Psoas muscle (tissue), 8 donors: ENCODE data around the gene SMIM8. TPM values are rescaled to one million over a fixed set of nuclear protein-coding genes. Genes with fewer than 3 reads are reported as not detected.

Experiments
- ATAC-seq, 4 donors: fragments of 200-7000 bp; cut with Tn5 transposase; one replicate each; pipeline ENCODE4 v1.9.1; 2020; ENCODE audit warnings: moderate library complexity in 3 of 4, mild to moderate bottlenecking in 2 of 4
- DNase-seq, 2 donors: peaks; one replicate each; pipeline ENCODE4 v3.0.0-alpha.2; 2020
- H3K27ac ChIP-seq: fragments of 200-600 bp; one replicate; pipeline ENCODE4 v1.8.0; 2022
- H3K27me3 ChIP-seq, 3 donors: fragments of 200-600 bp in 1 of 3; one replicate each; pipeline versions ENCODE4 v1.6.1 to v1.8.0; 2013 to 2022; ENCODE audit warnings: low read length in 2 of 3, mild to moderate bottlenecking in 2 of 3, moderate library complexity in 1 of 3; ENCODE audit not compliant: insufficient read depth in 3 of 3
- H3K36me3 ChIP-seq, 2 donors: fragments of 200-600 bp in 1 of 2; one replicate each; pipeline versions ENCODE4 v1.6.1 to v1.8.0; 2013 to 2022; ENCODE audit warnings: low read depth in 1 of 2, mild to moderate bottlenecking in 1 of 2, moderate library complexity in 1 of 2; ENCODE audit not compliant: insufficient read depth in 1 of 2
- H3K4me1 ChIP-seq: fragments of 200-600 bp; one replicate; pipeline ENCODE4 v1.8.0; 2022
- H3K4me3 ChIP-seq: fragments of 200-600 bp; one replicate; pipeline ENCODE4 v1.8.0; 2022; ENCODE audit warnings: mild to moderate bottlenecking
- H3K9me3 ChIP-seq: fragments of 200-600 bp; one replicate; pipeline ENCODE4 v1.8.0; 2022
- WGBS, 3 donors: extraction: QIAGEN DNeasy Blood & Tissue Kit; methylation state at CpG; one replicate each; pipeline versions ENCODE4 v1.1.6 to v1.1.7; 2013; 5-methylcytosine and 5-hydroxymethylcytosine counted together
- intact Hi-C, 2 donors: fragments of 100-400 bp; cut with DNase I; formaldehyde crosslinking; loops; one replicate each; pipeline versions ENCODE4 v1.11.0 to v1.14.2; 2022
- long read RNA-seq, 2 donors: library from polyadenylated mRNA; unstranded; transcript quantifications; one replicate each; pipeline ENCODE4 v2.0.0, GENCODE V29; 2021
- polyA plus RNA-seq, 3 donors: library from polyadenylated mRNA; stranded (reverse); fragments of 200-250 nt; gene quantifications; one replicate each; pipeline ENCODE4 v1.2.3, GENCODE V29; 2013
- total RNA-seq, 4 donors: library from RNA; stranded (reverse); fragmentation: NEBNext Ultra II Directional in 2 of 4; extraction: Animal tissue kit (Norgen Biotek cat#: 25700) in 2 of 4; gene quantifications; one replicate each; pipeline versions ENCODE4 v1.2.1 to v1.2.4, GENCODE V29; 2021 to 2023
- TF ChIP-seq, protein P1 (sequence below): fragments of 200-600 bp; IDR thresholded peaks from one replicate; pipeline ENCODE4 v1.8.0; 2022; ENCODE audit warnings: antibody characterized with exemption
- donor health status: healthy with polysubstance abuse.
- donor health status: DM: no; HTN: no; CAD: no; lungs with moderate emphysema.
- donor health status: Bipolar disorder and iron deficiency.
- donor health status: healthy.
- donor health status: DM: yes; HTN: yes; CAD: no.
- donor health status: DM: no; HTN: no; CAD: no.
- donor health status: DM: no; HTN: no; CAD: no.
- donor health status: DM: yes; HTN: yes; CAD: no.

Gene SMIM8
- total RNA-seq (1 to 10 TPM; 5.2 to 8.6 (median 6.4) TPM), polyA plus RNA-seq (1 to 10 TPM; 3.7 to 5.7 (median 4.1) TPM)
- long read RNA-seq, donor 1, partial matches to known transcripts: 0 of 4 reads
- long read RNA-seq, donor 1, other reads (novel, unspliced or antisense): 1 of 4 reads
- long read RNA-seq, donor 2, transcript SMIM8-201 (3 exons, 2,405 nt): major isoform, 8 of 12 reads
- long read RNA-seq, donor 2, partial matches to known transcripts: 2 of 12 reads
- long read RNA-seq, donor 2, other reads (novel, unspliced or antisense): 2 of 12 reads

GRCh38 chr6:87322304-87323212 lies at the start of gene SMIM8:
TSS of gene SMIM8 (plus strand) at chr6:87322588. CDS start at chr6:87337032, 14,444 bp downstream.
- ATAC-seq: peak; percentile 100
- WGBS, 3 donors: 0 to 1% (median 0%) methylated on average over 46 to 60 of the region's 60 CpGs

DNA sequence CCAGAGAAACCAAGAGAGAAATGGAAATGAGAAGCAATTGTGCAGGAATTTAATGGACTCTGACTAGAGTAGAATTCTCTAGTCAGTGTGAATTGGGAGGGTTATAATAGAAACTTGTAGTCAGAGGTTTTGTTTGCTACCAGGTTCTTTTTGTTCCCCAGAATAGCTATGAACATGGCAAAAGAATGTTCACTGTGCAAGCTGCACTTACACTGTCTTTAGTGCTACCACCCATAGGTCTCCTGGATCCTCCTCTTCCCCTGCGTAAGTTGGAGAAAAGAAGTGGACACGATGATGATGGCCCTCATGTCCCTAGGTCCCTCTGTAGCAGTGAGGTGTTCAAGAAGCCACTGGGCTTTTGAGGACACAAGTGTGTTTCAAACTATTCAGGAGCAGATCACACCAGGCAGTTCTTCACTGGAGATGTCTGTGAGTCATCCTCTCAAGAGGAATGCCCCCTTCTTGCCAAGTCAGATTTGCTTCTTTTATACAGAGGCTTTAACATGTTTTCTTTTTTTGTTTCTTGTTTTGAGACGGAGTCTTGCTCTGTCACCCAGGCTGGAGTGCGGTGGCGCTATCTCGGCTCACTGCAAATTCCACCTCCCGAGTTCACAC lies 47.6 kb upstream of the SMIM8 start:
- ATAC-seq: no peak
- Histone ChIP-seq H3K4me3 (no peak overlapping the region), H3K4me1 (no peaks in the 10 kb centered on the region), H3K27me3 (no peaks in the 10 kb centered on the region), H3K27ac (no peak overlapping the region), H3K9me3 (no peaks in the 10 kb centered on the region), H3K36me3 (no peaks in the 10 kb centered on the region)
- TF ChIP-seq, protein P1, sequence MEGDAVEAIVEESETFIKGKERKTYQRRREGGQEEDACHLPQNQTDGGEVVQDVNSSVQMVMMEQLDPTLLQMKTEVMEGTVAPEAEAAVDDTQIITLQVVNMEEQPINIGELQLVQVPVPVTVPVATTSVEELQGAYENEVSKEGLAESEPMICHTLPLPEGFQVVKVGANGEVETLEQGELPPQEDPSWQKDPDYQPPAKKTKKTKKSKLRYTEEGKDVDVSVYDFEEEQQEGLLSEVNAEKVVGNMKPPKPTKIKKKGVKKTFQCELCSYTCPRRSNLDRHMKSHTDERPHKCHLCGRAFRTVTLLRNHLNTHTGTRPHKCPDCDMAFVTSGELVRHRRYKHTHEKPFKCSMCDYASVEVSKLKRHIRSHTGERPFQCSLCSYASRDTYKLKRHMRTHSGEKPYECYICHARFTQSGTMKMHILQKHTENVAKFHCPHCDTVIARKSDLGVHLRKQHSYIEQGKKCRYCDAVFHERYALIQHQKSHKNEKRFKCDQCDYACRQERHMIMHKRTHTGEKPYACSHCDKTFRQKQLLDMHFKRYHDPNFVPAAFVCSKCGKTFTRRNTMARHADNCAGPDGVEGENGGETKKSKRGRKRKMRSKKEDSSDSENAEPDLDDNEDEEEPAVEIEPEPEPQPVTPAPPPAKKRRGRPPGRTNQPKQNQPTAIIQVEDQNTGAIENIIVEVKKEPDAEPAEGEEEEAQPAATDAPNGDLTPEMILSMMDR: no peak
- intact Hi-C loops: no loop called here
- no peak for DNase-seq
- WGBS, 3 donors: 88 to 91% (median 89%) methylated on average over 7 of the region's 7 CpGs

More at GRCh38 chr6:87322304-87323212, at the start of gene SMIM8:
- Histone ChIP-seq H3K27me3 (no peaks in the 10 kb centered on the region), H3K4me1 (no peaks in the 10 kb centered on the region), H3K9me3 (no peaks in the 10 kb centered on the region), H3K27ac (peak within 1 kb of the TSS; percentile 78), H3K36me3 (no peaks in the 10 kb centered on the region), H3K4me3 (peak within 1 kb of the TSS; percentile 97)
- TF ChIP-seq, protein P1: peak; percentile 99
- DNase-seq: peak; percentile 86 to 92
- intact Hi-C loops: loop anchor here (5.0 kb wide), 1 partner anchor 150 kb away; the partner anchor contains the start of gene SLC35A1 (in 2 of the 2)

GRCh38 chr6:87276624-87277023 lies 45.8 kb upstream of the SMIM8 start:
- Histone ChIP-seq H3K9me3 (no peaks in the 10 kb centered on the region), H3K4me3 (no peak overlapping the region), H3K27me3 (no peaks in the 10 kb centered on the region), H3K27ac (no peak overlapping the region), H3K36me3 (no peaks in the 10 kb centered on the region), H3K4me1 (no peaks in the 10 kb centered on the region)
- TF ChIP-seq, protein P1: no peak
- intact Hi-C loops: no loop called here
- DNase-seq: no peak
- no peak for ATAC-seq
- 78 to 85% (median 83%) methylated on average over 1 of the region's 1 CpG for WGBS, 3 donors

DNA sequence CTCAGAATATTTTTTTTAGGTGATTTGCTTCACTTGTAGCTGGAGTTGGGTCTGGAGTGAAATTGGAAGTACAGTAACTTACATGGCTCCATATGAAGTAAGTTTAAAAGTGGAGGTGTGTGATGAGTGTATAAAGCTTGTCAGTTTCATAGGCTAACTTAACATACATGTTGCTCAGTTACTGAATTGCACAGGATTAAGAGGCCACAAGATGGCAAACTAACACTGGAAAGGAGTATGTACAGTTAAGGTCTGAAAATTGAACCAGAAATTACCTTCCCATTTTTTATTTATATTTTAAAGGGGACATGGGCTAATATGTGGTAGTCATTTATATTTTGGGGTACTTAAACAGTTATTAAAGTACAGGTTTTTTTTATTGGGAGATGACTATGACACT lies 45.3 kb upstream of the SMIM8 start:
- H3K27ac ChIP-seq: no peak overlapping the region
- TF ChIP-seq, protein P1: no peak
- no peak overlapping the region for H3K4me3 ChIP-seq
- intact Hi-C loops: no loop called here
- no peaks in the 10 kb centered on the region for H3K4me1 ChIP-seq
- ATAC-seq (no peak), DNase-seq (no peak)
- H3K27me3 ChIP-seq: no peaks in the 10 kb centered on the region
- no peaks in the 10 kb centered on the region for H3K36me3 ChIP-seq
- H3K9me3 ChIP-seq: no peaks in the 10 kb centered on the region
